Neural cell (in vitro differentiated cells): Measurements from ENCODE around the gene NAV1. TPM values are rescaled to one million over a fixed set of nuclear protein-coding genes. Genes with fewer than 3 reads are reported as not detected.

Source experiments
- H2AFZ ChIP-seq: fragments of 200-600, 300-800 bp; sonication (generic), shearing (Covaris generic); 2 replicates; pipeline ENCODE4 v1.6.0; 2014; ENCODE audit warnings: low read depth, mild to moderate bottlenecking, antibody characterized with exemption, low read length, moderate library complexity
- H3F3A ChIP-seq: fragments of 200-600 bp; shearing (Covaris generic); 2 replicates; pipeline ENCODE4 v1.6.1; 2016; ENCODE audit warnings: mild to moderate bottlenecking, moderate library complexity, mixed read lengths, antibody characterized with exemption, low read length; ENCODE audit not compliant: insufficient read depth, poor library complexity, severe bottlenecking
- H3K27ac ChIP-seq: fragments of 200-600, 300-800 bp; sonication (generic), shearing (Covaris generic); 2 replicates; pipeline ENCODE4 v1.5.1; 2014; ENCODE audit warnings: mild to moderate bottlenecking, low read length, moderate library complexity
- H3K27me3 ChIP-seq: fragments of 300-800, 200-600 bp; sonication (generic), shearing (Covaris generic); 2 replicates; pipeline ENCODE4 v1.6.0; 2014; ENCODE audit warnings: mild to moderate bottlenecking, low read depth, low read length, moderate library complexity; ENCODE audit not compliant: insufficient read depth
- H3K36me3 ChIP-seq: fragments of 300-800, 200-600 bp; sonication (generic), shearing (Covaris generic); 2 replicates; pipeline ENCODE4 v1.5.1; 2014; ENCODE audit warnings: mild to moderate bottlenecking, antibody characterized with exemption, low read length, moderate library complexity; ENCODE audit not compliant: insufficient read depth
- H3K4me2 ChIP-seq: fragments of 300-800, 200-600 bp; sonication (generic), shearing (Covaris generic); 2 replicates; pipeline ENCODE4 v1.6.0; 2014; ENCODE audit warnings: mild to moderate bottlenecking, low read length
- H3K4me3 ChIP-seq: fragments of 300-800, 200-600 bp; sonication (generic), shearing (Covaris generic); 2 replicates; pipeline ENCODE4 v1.5.1; 2014; ENCODE audit warnings: mild to moderate bottlenecking, low read length, moderate library complexity
- H3K79me2 ChIP-seq: fragments of 200-600 bp; shearing (Covaris generic); replicated peaks from 2 replicates; pipeline ENCODE4 v1.6.0; 2014; ENCODE audit warnings: mild to moderate bottlenecking, low read length, moderate library complexity; ENCODE audit not compliant: insufficient read depth
- H3K9ac ChIP-seq: fragments of 300-800, 200-600 bp; sonication (generic), shearing (Covaris generic); 2 replicates; pipeline ENCODE4 v1.6.1; 2016; ENCODE audit warnings: mild to moderate bottlenecking, low read length, mixed read lengths
- H3K9me2 ChIP-seq: fragments of 200-600 bp; shearing (Covaris generic); 2 replicates; pipeline ENCODE4 v1.6.1; 2016; ENCODE audit warnings: mild to moderate bottlenecking, low read length, mixed read lengths; ENCODE audit not compliant: insufficient read depth
- H3K9me3 ChIP-seq: fragments of 200-600, 300-800 bp; sonication (generic), shearing (Covaris generic); 2 replicates; pipeline ENCODE4 v1.6.1; 2016; ENCODE audit warnings: mild to moderate bottlenecking, mixed run types, low read length, moderate library complexity, mixed read lengths
- H4K20me1 ChIP-seq: fragments of 200-600 bp; shearing (Covaris generic); 2 replicates; pipeline ENCODE4 v1.6.1; 2016; ENCODE audit warnings: mild to moderate bottlenecking, mixed run types; ENCODE audit not compliant: insufficient read depth
- CTCF ChIP-seq: fragments of 450-650 bp; IDR thresholded peaks from 2 replicates; pipeline ENCODE4 v1.5.1; 2014; ENCODE audit warnings: antibody characterized with exemption, mild to moderate bottlenecking, moderate library complexity; ENCODE audit not compliant: poor library complexity, severe bottlenecking
- EP300 ChIP-seq: fragments of 450-650 bp; conservative IDR thresholded peaks from 2 replicates; pipeline ENCODE4 v1.6.1; 2014; ENCODE audit warnings: antibody characterized with exemption, mild to moderate bottlenecking, moderate library complexity; ENCODE audit not compliant: poor library complexity, severe bottlenecking
- EZH2 ChIP-seq: fragments of 200-600, 300-800 bp; shearing (Covaris generic), sonication (generic); IDR thresholded peaks from 2 replicates; pipeline ENCODE4 v1.6.1; 2014; ENCODE audit warnings: antibody characterized with exemption, low read length, borderline replicate concordance, mild to moderate bottlenecking; ENCODE audit not compliant: insufficient read depth, poor library complexity, severe bottlenecking
- MXI1 ChIP-seq: fragments of 450-650 bp; conservative IDR thresholded peaks from 2 replicates; pipeline ENCODE4 v1.6.1; 2014; ENCODE audit warnings: antibody characterized with exemption, mild to moderate bottlenecking; ENCODE audit not compliant: poor library complexity, severe bottlenecking
- POLR2AphosphoS5 ChIP-seq: IDR thresholded peaks from 2 replicates; pipeline ENCODE4 v1.6.1; 2012
- RAD21 ChIP-seq: fragments of 450-650 bp; conservative IDR thresholded peaks from 2 replicates; pipeline ENCODE4 v1.6.1; 2014; ENCODE audit warnings: antibody characterized with exemption, mild to moderate bottlenecking, moderate library complexity
- REST ChIP-seq: IDR thresholded peaks from 2 replicates; pipeline ENCODE4 v1.6.1; 2012; ENCODE audit warnings: borderline replicate concordance
- SMC3 ChIP-seq: fragments of 450-650 bp; conservative IDR thresholded peaks from 2 replicates; pipeline ENCODE4 v1.6.1; 2014; ENCODE audit warnings: antibody characterized with exemption, mild to moderate bottlenecking, moderate library complexity; ENCODE audit not compliant: poor library complexity
- TAF1 ChIP-seq: IDR thresholded peaks from 2 replicates; pipeline ENCODE4 v1.6.1; 2012; ENCODE audit warnings: low read depth
- polyA plus RNA-seq: library from polyadenylated mRNA; depleted of rRNA; stranded (reverse); fragments of >200 nt; gene quantifications from 2 replicates; pipeline ENCODE4 v1.2.3, GENCODE V29; 2014

NAV1 gene
- polyA plus RNA-seq, 1 donor from 2014 or later: 33.2 TPM

GRCh38 chr1:201500670-201501120 lies 38.2 kb upstream of the NAV1 start:
- Histone ChIP-seq H3K4me3 (no peak overlapping the region), H3K9me3 (no peaks in the 10 kb centered on the region), H3F3A (no peaks in the 10 kb centered on the region), H3K9me2 (no peaks in the 10 kb centered on the region), H3K27ac (no peak overlapping the region), H3K36me3 (no peaks in the 10 kb centered on the region), H3K79me2 (no peaks in the 10 kb centered on the region), H3K4me2 (no peak overlapping the region), H4K20me1 (no peaks in the 10 kb centered on the region), H3K9ac (no peak overlapping the region), H3K27me3 (no peaks in the 10 kb centered on the region), H2AFZ (no peak overlapping the region)
- TF ChIP-seq REST (no peak), EP300 (no peak), TAF1 (no peak), EZH2 (no peak), SMC3 (no peak), MXI1 (no peak), POLR2AphosphoS5 (no peak), RAD21 (no peak), CTCF (no peak)

GRCh38 chr1:201501144-201501543 lies 37.8 kb upstream of the NAV1 start:
- Histone ChIP-seq H2AFZ (no peak overlapping the region), H4K20me1 (no peaks in the 10 kb centered on the region), H3K9me2 (no peaks in the 10 kb centered on the region), H3K9me3 (no peaks in the 10 kb centered on the region), H3K79me2 (no peaks in the 10 kb centered on the region), H3K4me2 (no peak overlapping the region), H3K36me3 (no peaks in the 10 kb centered on the region), H3K9ac (no peak overlapping the region), H3F3A (no peaks in the 10 kb centered on the region), H3K27ac (no peak overlapping the region), H3K27me3 (no peaks in the 10 kb centered on the region), H3K4me3 (no peak overlapping the region)
- TF ChIP-seq REST (no peak), EP300 (no peak), MXI1 (no peak), POLR2AphosphoS5 (no peak), EZH2 (no peak), CTCF (no peak), TAF1 (no peak), RAD21 (no peak), SMC3 (no peak)
